Loucy (cell line): ENCODE results near the gene E4F1.

Experiments used
- H2AFZ ChIP-seq: fragments of 200-600 bp; sonication (generic); 2 replicates; pipeline ENCODE4 v1.6.0; 2016; ENCODE audit warnings: antibody characterized with exemption, mild to moderate bottlenecking, low read length, moderate library complexity
- H3F3A ChIP-seq: fragments of 200-600 bp; 2 replicates; pipeline ENCODE4 v1.6.0; 2016; ENCODE audit warnings: antibody characterized with exemption, low read depth, mild to moderate bottlenecking
- H3K27me3 ChIP-seq: fragments of 200-600 bp; sonication (generic); 2 replicates; pipeline ENCODE4 v1.6.1; 2014; ENCODE audit warnings: low read length, mild to moderate bottlenecking; ENCODE audit not compliant: insufficient read depth, poor library complexity, severe bottlenecking
- H3K36me3 ChIP-seq: fragments of 200-600 bp; sonication (generic); 2 replicates; pipeline ENCODE4 v1.6.1; 2016; ENCODE audit warnings: low read length; ENCODE audit not compliant: insufficient read depth
- H3K4me1 ChIP-seq: fragments of 200-600 bp; sonication (generic); 2 replicates; pipeline ENCODE4 v1.5.1; 2014; ENCODE audit warnings: low read length, mild to moderate bottlenecking; ENCODE audit not compliant: insufficient read depth, poor library complexity, severe bottlenecking
- H3K4me2 ChIP-seq: fragments of 200-600 bp; sonication (generic); 2 replicates; pipeline ENCODE4 v1.6.0; 2014; ENCODE audit warnings: antibody characterized with exemption, low read length, low read depth, mild to moderate bottlenecking; ENCODE audit not compliant: poor library complexity, severe bottlenecking
- H3K4me3 ChIP-seq: fragments of 200-600 bp; sonication (generic); 2 replicates; pipeline ENCODE4 v1.5.1; 2014; ENCODE audit warnings: low read length, mild to moderate bottlenecking, mixed read lengths; ENCODE audit not compliant: poor library complexity, severe bottlenecking
- H3K79me2 ChIP-seq: fragments of 200-600 bp; sonication (generic); 2 replicates; pipeline ENCODE4 v1.6.1; 2014; ENCODE audit warnings: low read length; ENCODE audit not compliant: insufficient read depth
- H3K9ac ChIP-seq: fragments of 200-600 bp; sonication (generic); 2 replicates; pipeline ENCODE4 v1.6.0; 2014; ENCODE audit warnings: mild to moderate bottlenecking, low read depth, low read length, moderate library complexity; ENCODE audit not compliant: poor library complexity, severe bottlenecking
- H3K9me2 ChIP-seq: fragments of 200-600 bp; sonication (generic); replicated peaks from 2 replicates; pipeline ENCODE4 v1.6.1; 2016; ENCODE audit warnings: low read depth, low read length, mixed read lengths
- H3K9me3 ChIP-seq: fragments of 200-600 bp; sonication (generic); 2 replicates; pipeline ENCODE4 v1.6.1; 2014; ENCODE audit warnings: mild to moderate bottlenecking, antibody characterized with exemption, low read length, low read depth; ENCODE audit not compliant: insufficient read depth
- H4K20me1 ChIP-seq: fragments of 200-600 bp; sonication (generic); 2 replicates; pipeline ENCODE4 v1.6.0; 2014; ENCODE audit warnings: antibody characterized with exemption, low read length, mild to moderate bottlenecking; ENCODE audit not compliant: insufficient read depth, poor library complexity, severe bottlenecking
- CTCF ChIP-seq: fragments of 200-600 bp; sonication (generic); conservative IDR thresholded peaks from 2 replicates; pipeline ENCODE4 v1.5.1; 2014; ENCODE audit warnings: mild to moderate bottlenecking, antibody characterized with exemption, low read length
- EZH2phosphoT487 ChIP-seq: fragments of 200-600 bp; IDR thresholded peaks from 2 replicates; pipeline ENCODE4 v1.6.1; 2018; ENCODE audit warnings: antibody characterized with exemption, mild to moderate bottlenecking, moderate library complexity, borderline replicate concordance

Gene E4F1

GRCh38 chr16:2244926-2245795, 21.8 kb downstream of the E4F1 start:
- H3K27me3 ChIP-seq, result no peaks in the 10 kb centered on the region
- TF ChIP-seq CTCF (no peak), EZH2phosphoT487 (no peak)
- no peaks in the 10 kb centered on the region for H3F3A ChIP-seq
- no peaks in the 10 kb centered on the region for H3K9me3 ChIP-seq
- no peaks in the 10 kb centered on the region for H3K36me3 ChIP-seq
- peaks cover 6% of the 10 kb centered on the region; the same call in 1 of the 2 replicates for H3K79me2 ChIP-seq
- H3K4me2 ChIP-seq, result no peak overlapping the region
- H3K9me2 ChIP-seq, result no peaks in the 10 kb centered on the region
- no peak overlapping the region for H2AFZ ChIP-seq
- no peaks in the 10 kb centered on the region for H4K20me1 ChIP-seq
- no peaks in the 10 kb centered on the region for H3K4me1 ChIP-seq
- H3K4me3 ChIP-seq, result no peak overlapping the region
- H3K9ac ChIP-seq, result no peak overlapping the region

- no peak for TF ChIP-seq CTCF
- no peak for TF ChIP-seq EZH2phosphoT487
- Histone ChIP-seq H3K4me2 (no peak overlapping the region), H3K27me3 (no peaks in the 10 kb centered on the region), H3K4me3 (no peak overlapping the region), H2AFZ (no peak overlapping the region), H3F3A (no peaks in the 10 kb centered on the region), H4K20me1 (no peaks in the 10 kb centered on the region), H3K9me3 (no peaks in the 10 kb centered on the region), H3K9me2 (no peaks in the 10 kb centered on the region), H3K79me2 (peaks cover 10% of the 10 kb centered on the region; the same call in 1 of the 2 replicates), H3K9ac (no peak overlapping the region), H3K36me3 (no peaks in the 10 kb centered on the region), H3K4me1 (no peaks in the 10 kb centered on the region)
Observed at GRCh38 chr16:2246301-2246885, 23.0 kb downstream of the E4F1 start.

- peaks cover 6% of the 10 kb centered on the region; the same call in 1 of the 2 replicates for H3F3A ChIP-seq
- peaks cover 10% of the 10 kb centered on the region; the same call in 1 of the 2 replicates for H3K36me3 ChIP-seq
- H3K9ac ChIP-seq, result peak overlapping the region; percentile 72
Observed at GRCh38 chr16:2250652-2251295, 27.4 kb downstream of the E4F1 start.

More at GRCh38 chr16:2250652-2251295, 27.4 kb downstream of the E4F1 start:
- Histone ChIP-seq H3K4me3 (peak overlapping the region; percentile 73), H2AFZ (peak overlapping the region; percentile 49; the same call in 1 of the 2 replicates), H3K27me3 (no peaks in the 10 kb centered on the region), H4K20me1 (peaks cover 4% of the 10 kb centered on the region), H3K9me2 (no peaks in the 10 kb centered on the region), H3K9me3 (no peaks in the 10 kb centered on the region), H3K4me1 (no peaks in the 10 kb centered on the region), H3K79me2 (peaks cover 10% of the 10 kb centered on the region; the same call in 1 of the 2 replicates), H3K4me2 (peak overlapping the region; percentile 65)
- no peak for TF ChIP-seq EZH2phosphoT487
